K562 (cell line): ENCODE measurements around the gene ZC3H7B. TPM values are rescaled to one million over a fixed set of nuclear protein-coding genes. Genes with fewer than 3 reads are reported as not detected.

Source experiments
- ATAC-seq: fragments of 200-7000 bp; cut with Tn5 transposase; 3 replicates; pipeline ENCODE4 v1.9.1; 2020; ENCODE audit warnings: moderate library complexity
- BruUV-seq: library from RNA; stranded (reverse); fragments of 400-500 nt; replicated peaks from 2 replicates; lab custom pipeline; 2021; lab: Mats Ljungman, UMichigan
- CTCF ChIA-PET: fragments of 300-600 bp; formaldehyde crosslinking; extraction: SDS; loops from one replicate; lab custom pipeline; 2021; ENCODE audit warnings: low intra/inter-chr PET ratio; lab: Yijun Ruan, JAX
- POLR2A ChIA-PET: fragments of 300-600, 350-650 bp; sonication (Branson Sonifier 250); formaldehyde crosslinking; extraction: SDS; loops from one replicate; lab custom pipeline; 2021; ENCODE audit warnings: antibody characterized with exemption, inconsistent platforms; lab: Yijun Ruan, JAX
- DNase-seq, 4 experiments: peaks; one replicate each; pipeline versions ENCODE4 v3.0.0 to v3.0.0-alpha.2; 2011 to 2018; ENCODE audit warnings: low spot score in 3 of 4, mixed read lengths in 3 of 4; ENCODE audit errors: extremely low read depth in 1 of 4
- FAIRE-seq: peaks from 2 replicates; lab custom pipeline; 2011; peaks lifted over from hg19 to GRCh38; lab: Jason Lieb, UNC
- H2AFZ ChIP-seq: 2 replicates; pipeline ENCODE4 v1.6.0; 2011; ENCODE audit warnings: low read depth, low read length, control low read depth, inconsistent platforms
- H3K27ac ChIP-seq: fragments of 200-600 bp; 3 replicates; pipeline ENCODE4 v1.8.0; 2011; ENCODE audit warnings: low read depth, mild to moderate bottlenecking, control low read depth, inconsistent platforms, low read length, moderate library complexity, mixed read lengths; ENCODE audit errors: extremely low read depth
- H3K27me3 ChIP-seq, 2 experiments: fragments of 300-600 bp in 1 of 2; 2 replicates in 1 of 2; 3 replicates in 1 of 2; pipeline versions ENCODE4 v1.6.0 to v1.8.0; 2011; ENCODE audit warnings: inconsistent platforms in 2 of 2, low read length in 2 of 2, mild to moderate bottlenecking in 1 of 2, mixed read lengths in 1 of 2, moderate library complexity in 1 of 2; ENCODE audit not compliant: control insufficient read depth in 2 of 2, insufficient read depth in 2 of 2
- H3K36me3 ChIP-seq: fragments of 300-600 bp; 3 replicates; pipeline ENCODE4 v1.8.0; 2011; ENCODE audit warnings: mild to moderate bottlenecking, low read length, inconsistent platforms; ENCODE audit not compliant: control insufficient read depth, insufficient read depth
- H3K4me1 ChIP-seq, 2 experiments: fragments of 200-600 bp in 1 of 2; replicated peaks in 1 of 2; 2 replicates in 1 of 2; 3 replicates in 1 of 2; pipeline versions ENCODE4 v1.5.1 to v1.8.0; 2011; ENCODE audit warnings: inconsistent platforms in 2 of 2, low read length in 2 of 2, mild to moderate bottlenecking in 1 of 2, mixed read lengths in 1 of 2, moderate library complexity in 1 of 2; ENCODE audit not compliant: control insufficient read depth in 2 of 2, insufficient read depth in 2 of 2
- H3K4me2 ChIP-seq: 2 replicates; pipeline ENCODE4 v1.6.1; 2011; ENCODE audit warnings: low read length, control low read depth, inconsistent platforms, mixed read lengths; ENCODE audit not compliant: insufficient read depth
- H3K4me3 ChIP-seq: fragments of 200-600 bp; sonication (generic), shearing (Covaris generic); 2 replicates; pipeline ENCODE4 v1.5.1; 2016; ENCODE audit warnings: control low read depth, inconsistent platforms
- H3K79me2 ChIP-seq: fragments of 200-600 bp; 3 replicates; pipeline ENCODE4 v1.8.0; 2011; ENCODE audit warnings: low read length, inconsistent platforms; ENCODE audit not compliant: control insufficient read depth, insufficient read depth
- H3K9ac ChIP-seq, 2 experiments: 2 replicates each; pipeline versions ENCODE4 v1.6.0 to v1.6.1; 2011; ENCODE audit warnings: low read depth in 2 of 2, low read length in 2 of 2, control low read depth in 1 of 2, inconsistent platforms in 1 of 2, mild to moderate bottlenecking in 1 of 2, mixed read lengths in 1 of 2; ENCODE audit not compliant: insufficient read depth in 1 of 2
- H3K9me1 ChIP-seq: one replicate; pipeline ENCODE4 v1.6.0; 2011; ENCODE audit warnings: inconsistent platforms, mild to moderate bottlenecking, low read length, moderate library complexity; ENCODE audit not compliant: control insufficient read depth, insufficient read depth
- H3K9me3 ChIP-seq: replicated peaks from 2 replicates; pipeline ENCODE4 v1.5.1; 2011; ENCODE audit warnings: low read depth, low read length, inconsistent platforms; ENCODE audit not compliant: control insufficient read depth, insufficient read depth
- H4K20me1 ChIP-seq: replicated peaks from 2 replicates; pipeline ENCODE4 v1.6.1; 2011; ENCODE audit warnings: low read length, inconsistent platforms, mixed read lengths; ENCODE audit not compliant: control insufficient read depth, insufficient read depth
- HDGF ChIP-seq: fragments of 450-650 bp; IDR thresholded peaks from 2 replicates; pipeline ENCODE4 v1.6.1; 2016
- HNRNPH1 ChIP-seq: fragments of 200-400 bp; formaldehyde crosslinking; optimal IDR thresholded peaks from 2 replicates; pipeline ENCODE3; 2017; ENCODE audit warnings: low read depth, mild to moderate bottlenecking, low read length, moderate library complexity
- ILF3 ChIP-seq: fragments of 450-650 bp; IDR thresholded peaks from 2 replicates; pipeline ENCODE4 v1.6.1; 2018; ENCODE audit warnings: antibody characterized with exemption, mild to moderate bottlenecking, moderate library complexity, borderline replicate concordance
- MXI1 ChIP-seq: IDR thresholded peaks from 2 replicates; pipeline ENCODE4 v1.6.1; 2011; ENCODE audit warnings: low read depth, mild to moderate bottlenecking, improper control_type of control experiment, low read length
- POLR3A ChIP-seq: IDR thresholded peaks from 2 replicates; pipeline ENCODE4 v1.6.1; 2011; ENCODE audit warnings: borderline replicate concordance, mild to moderate bottlenecking, moderate library complexity; ENCODE audit not compliant: insufficient read length, insufficient read depth; ENCODE audit errors: extremely low read depth
- RBM34 ChIP-seq: fragments of 200-400 bp; formaldehyde crosslinking; IDR thresholded peaks from 2 replicates; pipeline ENCODE4 v1.6.1; 2018; ENCODE audit warnings: low read length, borderline replicate concordance; ENCODE audit not compliant: insufficient read depth
- TCF3 ChIP-seq: sonication (generic); formaldehyde crosslinking; IDR thresholded peaks from 2 replicates; pipeline ENCODE4 v1.4.0; 2020; ENCODE audit warnings: mild to moderate bottlenecking, missing genetic modification reagents
- U2AF2 ChIP-seq: fragments of 200-400 bp; formaldehyde crosslinking; optimal IDR thresholded peaks from 2 replicates; pipeline ENCODE3; 2017; ENCODE audit warnings: low read depth, mild to moderate bottlenecking, low read length
- ZNF280A ChIP-seq: fragments of 450-650 bp; IDR thresholded peaks from 2 replicates; pipeline ENCODE4 v1.6.1; 2018; ENCODE audit warnings: mild to moderate bottlenecking, low read depth; ENCODE audit not compliant: partially characterized antibody
- ZNF592 ChIP-seq: fragments of 450-650 bp; IDR thresholded peaks from 2 replicates; pipeline ENCODE4 v1.6.1; 2017; ENCODE audit warnings: antibody characterized with exemption, mild to moderate bottlenecking
- WGBS: fragments of 100-300 bp; shearing (Covaris generic); methylation state at CpG from one replicate; pipeline ENCODE4 v1.1.6; 2016; ENCODE audit warnings: low coverage, mixed read lengths; ENCODE audit not compliant: insufficient coverage; ENCODE audit errors: missing lambda C conversion rate; 5-methylcytosine and 5-hydroxymethylcytosine counted together
- in situ Hi-C: fragments of 300-500 bp; cut with MboI; formaldehyde crosslinking; loops from 4 replicates; pipeline ENCODE4 v1.15.0; 2018; ENCODE audit warnings: inconsistent platforms, mixed read lengths
- intact Hi-C: fragments of 100-400 bp; cut with micrococcal nuclease; formaldehyde crosslinking; loops from 2 replicates; pipeline ENCODE4 v1.14.2; 2022
- polyA plus RNA-seq, 8 experiments: library from polyadenylated mRNA; depleted of rRNA in 4 of 8; stranded (reverse) in 5 of 8; unstranded in 3 of 8; fragments of >200 nt; fragmentation: Nextera tagmentation in 2 of 8; fragmentation: Illumina TruSeq in 1 of 8; extraction: Ambion mirVana in 2 of 8; extraction: Trizol in 1 of 8; gene quantifications; 2 replicates each; pipeline versions ENCODE4 v1.2.1 to v1.2.3, GENCODE V29; 2011 to 2014; ENCODE audit warnings: inconsistent platforms in 1 of 8, missing spikeins in 1 of 8
- total RNA-seq, 7 experiments: library from RNA; depleted of rRNA in 6 of 7; stranded (reverse); fragments of >200 nt in 6 of 7; fragmentation: Illumina TruSeq in 2 of 7; extraction: Trizol in 2 of 7; gene quantifications; 2 replicates each; pipeline versions ENCODE4 v1.2.1 to v1.2.3, GENCODE V29; 2011 to 2021; ENCODE audit warnings: low replicate concordance in 1 of 7

ZC3H7B gene
- total and polyA plus RNA-seq, 9 of the 15 experiments (the other 6 are each of a cell fraction or from before 2014, with no cell fraction given), result 0.07 to 49.8 (median 26.8) TPM

- no peaks in the 10 kb centered on the region; a peak in 1 of 5 replicates for H3K4me1 ChIP-seq
- ATAC-seq (no peak), FAIRE-seq (no peak), DNase-seq (no peak)
- H3K9ac ChIP-seq, result no peak overlapping the region
- POLR2A ChIA-PET, result interaction anchor here (0.6 kb wide), 1 partner anchor 257 kb away, joined by 3 read pairs; no protein-coding TSS in a partner anchor
- H3K9me1 ChIP-seq, result no peaks in the 10 kb centered on the region
- H3K9me3 ChIP-seq, result no peaks in the 10 kb centered on the region
- intact Hi-C loops, result no loop called here
- 87% methylated on average over 7 of the region's 14 CpGs for WGBS
- H3K4me3 ChIP-seq, result no peak overlapping the region
- peaks cover 62% of the 10 kb centered on the region; the same call in 2 of the 3 replicates for H3K36me3 ChIP-seq
- H2AFZ ChIP-seq, result no peak overlapping the region
- BruUV-seq, result no TSS peak
- no peak overlapping the region for H3K27ac ChIP-seq
- in situ Hi-C loops, result no loop called here
- H3K4me2 ChIP-seq, result no peak overlapping the region
- no peaks in the 10 kb centered on the region for H3K27me3 ChIP-seq
- no peaks in the 10 kb centered on the region for H4K20me1 ChIP-seq
- CTCF ChIA-PET, result no interaction called here
- H3K79me2 ChIP-seq, result no peaks in the 10 kb centered on the region
- TF ChIP-seq ZNF592, result no peak
- TF ChIP-seq RBM34, result no peak
- no peak for TF ChIP-seq POLR3A
- TF ChIP-seq TCF3 (CRISPR knock-in tag), result no peak
- TF ChIP-seq U2AF2, result no peak
- no peak for TF ChIP-seq ILF3
- no peak for TF ChIP-seq HNRNPH1
- TF ChIP-seq HDGF, result no peak
- TF ChIP-seq MXI1, result no peak
- no peak for TF ChIP-seq ZNF280A
These were observed 37.4 kb downstream of the ZC3H7B start for GRCh38 chr22:41338614-41339212.
